ENCODE results near the gene SLC7A10. TPM values are rescaled to one million over a fixed set of nuclear protein-coding genes. Genes with fewer than 3 reads are reported as not detected.

SLC7A10 gene
- total and polyA plus RNA-seq, 3 donors from 2014 or later = 2.1 to 5.8 (median 3.0) TPM

DNA sequence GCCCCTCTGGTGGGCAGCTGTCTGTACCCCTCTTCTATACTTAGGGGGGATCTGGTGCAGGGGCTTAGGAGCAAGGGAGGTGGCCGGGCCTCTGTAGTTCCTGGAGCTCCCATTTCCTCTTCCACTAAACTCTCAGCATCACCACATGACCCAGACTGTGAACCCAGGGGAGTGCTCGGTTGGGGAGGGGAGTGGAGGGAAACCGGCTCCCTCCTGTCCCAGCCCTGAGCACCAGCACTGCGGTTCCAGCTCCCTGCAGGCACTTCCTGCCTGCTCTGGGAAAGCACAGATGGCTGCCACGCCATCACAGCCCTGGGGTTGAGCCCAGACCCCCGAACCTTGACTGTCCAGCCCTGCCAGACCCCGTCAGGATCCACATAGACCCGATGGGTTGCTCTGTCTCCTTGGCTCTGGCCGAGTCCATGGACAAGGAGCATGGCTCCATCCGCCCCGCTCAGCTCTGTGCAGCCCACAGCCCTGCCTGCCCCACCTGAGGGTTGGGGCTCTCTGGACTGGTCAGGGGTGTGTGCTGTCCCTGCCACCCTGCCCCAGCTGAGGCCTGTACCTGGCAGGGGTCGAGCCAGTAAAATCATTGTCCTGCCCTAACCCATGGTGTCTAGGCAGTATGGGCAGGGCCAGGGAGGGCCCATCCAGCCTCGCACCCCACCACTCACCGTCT is 36.0 kb upstream of the SLC7A10 start:
- no peaks in the 10 kb centered on the region for H3K9me3 ChIP-seq
- no peak overlapping the region for H3K27ac ChIP-seq
- no peaks in the 10 kb centered on the region for H3K36me3 ChIP-seq (ENCODE audit: low read depth, missing control alignments)
- no peak for TF ChIP-seq POLR2A (IDR thresholded peaks at IDR 0.05)
- TF ChIP-seq, protein P1, sequence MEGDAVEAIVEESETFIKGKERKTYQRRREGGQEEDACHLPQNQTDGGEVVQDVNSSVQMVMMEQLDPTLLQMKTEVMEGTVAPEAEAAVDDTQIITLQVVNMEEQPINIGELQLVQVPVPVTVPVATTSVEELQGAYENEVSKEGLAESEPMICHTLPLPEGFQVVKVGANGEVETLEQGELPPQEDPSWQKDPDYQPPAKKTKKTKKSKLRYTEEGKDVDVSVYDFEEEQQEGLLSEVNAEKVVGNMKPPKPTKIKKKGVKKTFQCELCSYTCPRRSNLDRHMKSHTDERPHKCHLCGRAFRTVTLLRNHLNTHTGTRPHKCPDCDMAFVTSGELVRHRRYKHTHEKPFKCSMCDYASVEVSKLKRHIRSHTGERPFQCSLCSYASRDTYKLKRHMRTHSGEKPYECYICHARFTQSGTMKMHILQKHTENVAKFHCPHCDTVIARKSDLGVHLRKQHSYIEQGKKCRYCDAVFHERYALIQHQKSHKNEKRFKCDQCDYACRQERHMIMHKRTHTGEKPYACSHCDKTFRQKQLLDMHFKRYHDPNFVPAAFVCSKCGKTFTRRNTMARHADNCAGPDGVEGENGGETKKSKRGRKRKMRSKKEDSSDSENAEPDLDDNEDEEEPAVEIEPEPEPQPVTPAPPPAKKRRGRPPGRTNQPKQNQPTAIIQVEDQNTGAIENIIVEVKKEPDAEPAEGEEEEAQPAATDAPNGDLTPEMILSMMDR (IDR thresholded peaks at IDR 0.05) = no peak
- H3K4me1 ChIP-seq = no peaks in the 10 kb centered on the region
- no peak overlapping the region for H3K4me3 ChIP-seq
- no peak for DNase-seq
- intact Hi-C loops (cut with DNase I; ENCODE audit: low total_unique reads) = no loop called here
- 83 to 86% methylated on average over 3 to 13 of the region's 14 CpGs for WGBS, 2 donors
- H3K27me3 ChIP-seq = no peaks in the 10 kb centered on the region

DNA sequence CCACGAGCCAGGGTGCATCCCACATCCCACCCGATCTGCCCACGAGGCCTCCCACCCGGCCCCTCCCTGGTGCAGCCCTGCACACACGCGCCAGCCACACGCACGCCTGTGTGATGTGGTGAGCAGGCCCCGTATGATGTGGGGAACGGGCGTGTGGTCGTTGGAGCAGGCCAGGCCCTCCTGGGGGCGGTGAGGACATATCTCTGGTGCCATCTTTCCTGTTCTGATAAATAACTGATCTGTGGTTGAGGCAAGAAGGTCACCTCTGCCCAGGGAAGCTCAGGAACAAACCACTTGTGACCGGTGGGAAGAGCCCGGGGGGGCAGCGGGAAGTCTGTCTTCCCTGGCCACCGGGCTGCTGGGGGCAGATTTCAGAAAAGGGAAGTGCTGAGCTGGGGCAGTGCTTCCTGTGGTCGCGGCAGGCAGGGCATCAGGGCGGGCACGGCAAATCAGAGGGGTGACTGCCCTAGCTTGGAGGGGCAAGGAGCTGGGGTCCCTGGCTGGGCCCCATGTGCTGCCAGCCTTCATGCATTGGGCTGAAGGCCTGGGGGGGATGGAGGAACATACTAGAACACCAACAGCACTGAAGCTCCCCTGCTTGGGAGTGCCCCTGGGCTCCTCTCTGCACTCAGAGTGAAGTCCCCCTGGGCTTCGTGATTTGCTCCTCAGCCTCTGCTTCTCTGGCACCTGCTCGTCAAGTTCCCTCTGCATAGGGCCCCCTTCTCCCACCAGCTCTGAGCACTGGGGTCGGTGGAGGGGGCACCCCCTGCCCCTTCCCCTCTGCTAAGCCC is 35.2 kb upstream of the SLC7A10 start:
- 84 to 87% methylated on average over 20 to 22 of the region's 24 CpGs for WGBS, 2 donors
- Histone ChIP-seq H3K27ac (no peak overlapping the region), H3K27me3 (no peaks in the 10 kb centered on the region)

GRCh38 chr19:33259539-33259938 is 33.9 kb upstream of the SLC7A10 start:
- TF ChIP-seq, protein P1 (IDR thresholded peaks at IDR 0.05) = no peak
- TF ChIP-seq POLR2A (IDR thresholded peaks at IDR 0.05) = no peak
- DNase-seq = no peak
- intact Hi-C loops (cut with DNase I; ENCODE audit: low total_unique reads) = no loop called here
- Histone ChIP-seq H3K36me3 (ENCODE audit: low read depth, missing control alignments) (no peaks in the 10 kb centered on the region), H3K4me1 (no peaks in the 10 kb centered on the region), H3K4me3 (no peak overlapping the region), H3K27ac (no peak overlapping the region), H3K9me3 (no peaks in the 10 kb centered on the region), H3K27me3 (no peaks in the 10 kb centered on the region)
- 79 to 83% methylated on average over 6 of the region's 6 CpGs for WGBS, 2 donors

More for the DNA sequence above, 35.2 kb upstream of the SLC7A10 start:
- Histone ChIP-seq H3K4me3 (no peak overlapping the region), H3K36me3 (ENCODE audit: low read depth, missing control alignments) (no peaks in the 10 kb centered on the region), H3K9me3 (no peaks in the 10 kb centered on the region), H3K4me1 (no peaks in the 10 kb centered on the region)
- intact Hi-C loops (cut with DNase I; ENCODE audit: low total_unique reads) = no loop called here
- TF ChIP-seq, protein P1 (IDR thresholded peaks at IDR 0.05) = no peak
- no peak for TF ChIP-seq POLR2A (IDR thresholded peaks at IDR 0.05)
- no peak for DNase-seq

GRCh38 chr19:33257828-33258227 is 32.2 kb upstream of the SLC7A10 start:
- no peak for DNase-seq
- Histone ChIP-seq H3K27me3 (no peaks in the 10 kb centered on the region), H3K9me3 (no peaks in the 10 kb centered on the region), H3K4me3 (no peak overlapping the region), H3K27ac (no peak overlapping the region), H3K36me3 (ENCODE audit: low read depth, missing control alignments) (no peaks in the 10 kb centered on the region), H3K4me1 (no peaks in the 10 kb centered on the region)
- intact Hi-C loops (cut with DNase I; ENCODE audit: low total_unique reads) = no loop called here
- 93 to 95% methylated on average over 2 of the region's 2 CpGs for WGBS, 2 donors
- TF ChIP-seq, protein P1 (IDR thresholded peaks at IDR 0.05) = no peak
- no peak for TF ChIP-seq POLR2A (IDR thresholded peaks at IDR 0.05)

All from testis (tissue), 3 donors.